Stimulated activated CD4-positive, alpha-beta T cell treated with anti-CD3 and anti-CD28 coated beads, Interleukin-15, amount 100 ng/mL, for 48 hours (primary cell): ENCODE data around the gene ASIC2.
A peak's percentile ranks its signal among the peaks of the same experiment; 100 is the strongest.

Source experiments
- DNase-seq, 2 donors: peaks; one replicate each; pipeline ENCODE4 v3.0.0-alpha.2; 2020; ENCODE audit warnings: low read depth in 2 of 2

ASIC2 gene

GRCh38 chr17:33024688-33025486 lies 268.2 kb downstream of the ASIC2 start:
- no peak for DNase-seq

DNA sequence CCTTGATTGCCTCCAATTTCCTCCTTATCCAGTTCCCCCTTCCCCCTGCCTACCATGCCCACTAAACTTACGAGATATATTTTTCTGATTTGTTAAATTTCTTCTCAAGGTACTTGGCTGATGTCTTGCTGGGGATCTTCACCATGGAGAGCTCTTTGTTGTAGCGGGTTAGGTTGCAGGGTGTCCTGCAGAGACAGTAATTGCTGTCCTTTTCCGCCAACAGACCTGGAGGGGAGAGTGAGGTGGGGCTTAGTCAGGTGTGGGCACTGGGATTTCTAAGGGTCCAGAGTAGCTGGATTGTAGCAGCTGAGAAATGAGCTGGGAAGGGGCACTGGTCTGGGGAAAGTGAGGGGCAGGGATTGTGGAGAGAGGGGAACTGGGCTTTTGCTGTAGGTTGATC lies 269.3 kb downstream of the ASIC2 start:
- no peak for DNase-seq

GRCh38 chr17:33021731-33022408 lies 271.2 kb downstream of the ASIC2 start:
- DNase-seq = no peak

- no peak for DNase-seq
These were observed 273.8 kb downstream of the ASIC2 start for GRCh38 chr17:33019161-33019890.

DNA sequence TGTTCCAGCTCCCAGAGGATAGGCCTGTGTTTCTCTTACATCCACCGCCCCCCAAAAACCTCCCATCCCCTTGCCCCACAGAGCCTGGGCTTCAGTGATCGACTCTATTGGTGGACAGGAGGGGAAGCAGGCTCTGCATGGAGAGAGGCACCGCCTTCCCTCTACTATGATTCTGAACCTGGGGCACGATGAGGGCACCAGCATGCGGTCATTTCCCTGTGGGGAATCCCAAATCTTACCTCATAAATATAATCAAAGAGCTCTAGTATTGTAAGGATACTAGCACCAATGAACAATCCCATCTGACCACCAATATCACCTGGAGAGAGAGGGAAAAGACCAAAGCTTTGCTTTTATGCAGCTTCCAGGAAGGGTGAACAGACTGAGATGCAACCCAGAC lies 275.7 kb downstream of the ASIC2 start:
- no peak for DNase-seq

GRCh38 chr17:33016920-33017319 lies 276.2 kb downstream of the ASIC2 start:
- no peak for DNase-seq

DNA sequence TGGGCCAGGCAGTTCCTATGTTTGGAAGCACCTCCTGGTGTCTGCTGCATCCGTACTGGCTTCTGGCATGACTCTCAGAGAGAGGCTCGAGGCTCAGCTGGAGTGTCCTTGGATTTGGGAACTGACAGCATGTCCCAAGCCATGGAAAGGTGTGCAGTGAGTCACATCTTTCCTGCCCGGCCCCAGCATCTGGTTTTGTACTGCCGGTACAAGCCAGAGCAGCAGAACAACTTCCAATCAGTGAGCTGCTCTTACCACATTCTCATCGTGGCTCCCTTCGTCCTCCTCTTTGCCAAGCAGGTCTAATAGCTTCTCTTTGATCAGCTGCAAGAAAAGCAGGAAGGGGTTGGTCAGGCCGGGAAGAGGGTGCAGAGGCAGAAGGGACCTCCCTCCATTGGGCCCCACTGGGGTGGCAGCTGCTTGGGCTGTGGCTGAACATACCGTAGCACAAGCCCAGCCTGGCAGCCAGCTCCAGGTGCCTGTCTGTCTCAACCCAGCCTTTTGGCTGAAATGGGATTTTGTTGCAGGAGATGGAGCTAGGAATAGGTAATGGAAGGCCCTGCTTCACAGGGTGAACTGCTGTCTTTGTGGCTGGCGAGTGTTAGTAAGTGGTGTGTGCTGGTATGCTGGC lies 277.3 kb downstream of the ASIC2 start:
- DNase-seq = no peak

DNA sequence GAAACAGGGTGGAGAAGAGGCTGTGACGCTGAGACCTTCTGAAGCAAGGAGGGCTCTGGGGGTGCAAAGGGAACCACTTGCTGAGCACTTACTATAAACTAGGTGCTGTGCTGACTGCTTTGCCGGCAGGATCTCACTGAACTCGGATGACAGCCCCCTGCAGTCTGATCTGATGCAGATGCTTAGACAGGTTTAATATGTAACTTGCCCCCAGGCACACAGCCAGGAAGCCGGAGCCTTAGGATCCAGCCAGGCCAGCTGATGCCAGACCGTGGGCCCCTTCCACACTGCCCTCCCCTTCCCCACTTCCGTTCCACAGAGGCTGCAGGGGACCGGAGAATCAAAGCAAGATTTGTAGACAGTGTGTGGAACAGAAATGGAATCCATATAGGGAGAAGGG lies 278.3 kb downstream of the ASIC2 start:
- no peak for DNase-seq

DNA sequence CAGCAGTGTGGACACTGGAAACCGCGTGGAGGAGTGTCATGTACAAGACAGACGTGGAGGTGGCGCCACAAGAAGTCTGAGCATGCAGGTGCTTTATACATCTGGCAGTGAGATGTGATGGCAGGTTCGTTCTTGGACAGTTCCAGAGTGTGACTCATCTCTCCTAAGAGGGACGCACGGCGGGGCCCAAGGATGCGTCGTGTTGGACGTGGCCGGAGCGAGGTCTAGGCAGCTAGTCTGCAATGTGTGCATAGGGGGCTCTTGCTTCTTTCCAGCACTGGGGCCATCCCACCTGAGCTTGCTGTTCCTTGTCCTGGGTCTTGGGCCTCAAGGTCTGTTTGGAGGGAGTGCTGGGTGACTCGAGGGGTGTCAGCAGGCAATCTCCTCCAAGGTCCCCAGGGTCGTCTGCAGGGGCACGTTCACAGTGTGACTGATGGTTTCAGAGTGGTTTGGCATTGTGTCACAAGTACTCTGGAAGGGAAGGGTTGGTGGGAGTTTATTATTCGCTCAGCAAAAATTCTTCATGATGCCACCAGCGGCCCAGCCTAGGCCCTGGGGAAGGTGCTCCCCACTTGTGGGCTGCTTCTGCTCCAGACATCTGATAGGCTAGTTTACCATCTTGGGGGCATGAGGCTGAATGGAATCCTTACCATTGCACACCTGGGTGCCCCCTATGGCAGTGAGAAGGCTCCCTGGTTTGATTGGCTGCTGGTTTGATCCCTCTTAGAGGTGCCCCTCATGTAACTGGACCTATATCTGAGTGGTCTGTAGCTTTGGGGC lies 279.3 kb downstream of the ASIC2 start:
- no peak for DNase-seq

DNA sequence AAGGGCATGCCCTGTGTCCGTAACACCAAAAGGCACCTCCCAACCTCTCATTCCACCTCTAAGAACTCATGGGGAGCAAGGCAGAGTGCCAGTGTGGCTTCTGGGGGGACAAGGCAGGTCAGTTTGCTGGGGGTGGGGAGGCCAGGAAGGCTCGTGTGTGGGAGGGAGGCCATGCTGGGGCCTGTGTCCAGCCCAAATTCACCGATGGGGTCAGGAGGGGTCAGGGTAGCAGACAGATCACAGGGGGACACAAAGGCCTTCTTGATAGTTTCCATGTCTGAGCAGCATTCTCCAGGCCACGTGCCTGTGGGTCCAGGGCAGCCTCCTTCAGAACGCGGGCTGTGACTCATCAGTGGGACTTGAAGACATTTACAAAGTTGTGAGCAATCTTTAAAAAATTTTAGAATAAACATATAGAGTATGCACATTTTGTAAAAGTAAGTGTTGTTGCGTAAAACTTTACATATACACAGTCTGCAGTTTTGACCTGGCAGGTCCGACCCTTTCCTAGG lies 280.5 kb downstream of the ASIC2 start:
- DNase-seq = no peak

GRCh38 chr17:33009636-33010035 lies 283.5 kb downstream of the ASIC2 start:
- DNase-seq = no peak

- DNase-seq = no peak
These were observed 285.9 kb downstream of the ASIC2 start for GRCh38 chr17:33007186-33007585.

DNA sequence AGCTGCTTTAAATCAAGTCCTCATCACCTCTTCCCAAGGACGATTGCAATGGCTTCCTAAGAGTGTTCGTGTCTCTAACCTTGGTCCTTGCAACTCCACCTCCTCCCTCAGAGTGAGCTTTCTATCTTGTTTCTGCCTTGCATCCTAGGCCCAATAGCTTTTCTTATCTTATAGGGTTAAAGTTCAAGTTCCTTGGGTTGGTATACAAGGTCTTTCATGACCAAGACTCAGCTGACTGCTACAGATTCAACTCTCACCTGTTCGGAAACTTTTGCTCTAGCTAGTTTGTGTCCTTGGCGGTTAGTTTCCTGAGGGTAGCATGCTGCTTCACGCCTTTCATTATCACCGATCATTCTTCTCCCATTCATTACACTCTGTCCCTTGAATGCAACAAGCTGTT lies 290.8 kb downstream of the ASIC2 start:
- DNase-seq = no peak

GRCh38 chr17:32998887-32999228 lies 294.2 kb downstream of the ASIC2 start:
- no peak for DNase-seq

GRCh38 chr17:32998111-32998886 lies 294.8 kb downstream of the ASIC2 start:
- peak; percentile 40 to 60 for DNase-seq

- no peak for DNase-seq
These were observed 297.6 kb downstream of the ASIC2 start for GRCh38 chr17:32995416-32996045.

DNA sequence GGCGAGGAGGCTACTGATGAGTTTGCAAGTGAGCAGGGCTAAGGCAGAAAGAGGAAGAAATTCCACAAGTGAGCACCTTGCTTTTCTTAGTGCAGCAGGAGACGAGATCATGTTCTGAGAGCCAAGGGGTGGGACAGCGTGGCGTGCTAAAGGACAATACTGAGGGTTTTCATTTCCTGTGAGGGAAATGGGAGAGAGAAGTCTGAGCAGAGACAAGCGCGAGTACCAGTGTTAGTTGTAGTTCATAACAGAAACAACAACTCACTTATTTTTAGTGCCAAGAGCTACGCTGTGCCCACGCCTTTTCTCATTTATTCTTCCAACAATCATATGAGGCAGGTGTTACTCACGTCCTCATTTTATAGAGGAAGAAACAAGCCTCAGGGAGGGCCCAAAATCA lies 299.1 kb downstream of the ASIC2 start:
- DNase-seq = no peak

DNA sequence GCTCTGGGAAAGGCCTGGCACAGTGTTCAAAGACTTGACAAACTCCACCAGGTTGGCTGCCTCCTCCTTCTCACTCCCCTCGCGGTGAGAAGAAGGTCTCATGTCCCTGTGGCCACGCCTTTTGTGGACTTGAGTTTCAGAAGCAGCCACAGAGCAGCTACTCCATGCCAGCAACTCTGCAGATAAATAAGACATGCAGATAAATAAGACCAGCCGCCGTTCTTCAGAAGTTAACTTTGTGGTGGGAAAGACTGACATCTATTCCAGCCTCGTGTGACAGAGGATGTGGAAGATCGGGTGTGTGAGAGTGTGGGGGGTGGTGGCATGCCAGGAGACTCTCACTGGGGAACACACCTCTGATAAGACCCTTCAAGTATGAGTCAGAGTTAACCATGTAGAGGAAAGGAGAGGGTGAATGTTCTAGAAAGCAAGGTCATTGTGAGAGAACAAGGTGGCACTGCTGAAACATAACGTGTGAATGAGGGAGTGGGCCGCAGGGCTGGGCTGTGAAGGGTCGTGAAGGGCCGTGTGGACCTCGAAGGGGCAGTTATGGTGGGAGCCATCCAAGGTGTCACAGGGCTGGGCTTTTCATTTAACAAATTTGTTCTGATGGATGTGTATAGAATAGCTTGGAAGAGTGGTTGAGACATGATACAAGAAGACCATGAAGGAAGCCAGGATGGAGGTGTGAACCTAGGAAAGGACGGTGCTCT lies 300.6 kb downstream of the ASIC2 start:
- no peak for DNase-seq

DNA sequence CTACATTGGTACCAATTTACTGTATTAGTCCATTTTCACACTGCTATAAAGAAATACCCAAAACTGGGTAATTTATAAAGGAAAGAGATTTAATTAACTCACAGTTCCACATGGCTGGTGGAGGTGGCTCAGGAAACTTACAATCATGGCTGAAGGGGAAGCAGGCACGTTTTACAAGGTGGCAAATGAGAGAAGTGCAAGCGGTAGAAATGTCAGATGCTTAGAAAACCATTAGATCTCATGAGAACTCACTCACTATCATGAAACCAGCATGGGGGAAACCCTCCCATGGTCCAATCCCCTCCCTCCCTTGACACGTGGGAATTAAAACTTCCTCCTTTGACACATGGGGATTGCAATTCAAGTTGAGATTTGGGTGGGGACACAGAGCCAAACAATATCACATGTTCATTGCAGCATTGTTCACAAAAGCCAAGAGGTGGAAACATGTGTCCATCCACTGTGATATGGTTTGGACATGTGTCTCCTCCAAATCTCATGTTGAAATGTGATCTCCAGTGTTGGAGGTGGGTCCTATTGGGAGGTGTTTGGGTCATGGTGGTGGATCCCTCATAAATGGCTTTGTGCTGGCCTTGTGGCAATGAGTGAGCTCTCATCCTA lies 304.5 kb downstream of the ASIC2 start:
- DNase-seq = no peak
